Esophagus squamous epithelium (tissue), 4 donors: ENCODE data around the gene NAV2.

Experiments used
- CTCF ChIP-seq, 6 experiments: fragments of 450-650 bp in 4 of 6; fragments of 200-600 bp in 2 of 6; sonication (generic) in 2 of 6; IDR thresholded peaks; one replicate each; pipeline ENCODE4 v1.5.1; 2016 to 2019; ENCODE audit warnings: antibody characterized with exemption in 6 of 6, mild to moderate bottlenecking in 4 of 6, moderate library complexity in 4 of 6
- POLR2A ChIP-seq, 4 donors: fragments of 450-650 bp; IDR thresholded peaks; one replicate each; pipeline ENCODE4 v1.6.1; 2017; ENCODE audit warnings: antibody characterized with exemption in 4 of 4, mild to moderate bottlenecking in 4 of 4, moderate library complexity in 3 of 4

- TF ChIP-seq CTCF (IDR thresholded peaks at IDR 0.05) (no peak), POLR2A (IDR thresholded peaks at IDR 0.05) (no peak)
These were observed 49.4 kb upstream of the NAV2 start for GRCh38 chr11:19663206-19663605.
